Gastrocnemius medialis (tissue), 4 donors: ENCODE results near the gene SPATA21.

ENCODE experiments used
- CTCF ChIP-seq, 5 experiments: fragments of 450-650 bp in 3 of 5; fragments of 200-600 bp in 2 of 5; sonication (generic) in 2 of 5; IDR thresholded peaks in 4 of 5; conservative IDR thresholded peaks in 1 of 5; 1 replicate in 4 of 5; 2 replicates in 1 of 5; pipeline ENCODE4 v1.5.1; 2016 to 2019; ENCODE audit warnings: antibody characterized with exemption in 5 of 5, mild to moderate bottlenecking in 3 of 5, moderate library complexity in 3 of 5
- POLR2A ChIP-seq, 2 donors: fragments of 450-650 bp; IDR thresholded peaks; one replicate each; pipeline ENCODE4 v1.6.1; 2017; ENCODE audit warnings: antibody characterized with exemption in 2 of 2, mild to moderate bottlenecking in 2 of 2, moderate library complexity in 2 of 2

GRCh38 chr1:16446116-16446515 lies 8.9 kb upstream of the SPATA21 start:
- TF ChIP-seq CTCF (IDR thresholded peaks at IDR 0.05 in 4 of 5, conservative IDR thresholded peaks at IDR 0.05 in 1 of 5) (no peak), POLR2A (IDR thresholded peaks at IDR 0.05) (no peak)
